ENCODE measurements around the gene PNRC2.

Gene PNRC2

GRCh38 chr1:23936481-23937176 is 23.0 kb upstream of the PNRC2 start:
- Histone ChIP-seq H3K27ac (no peak overlapping the region), H3K4me3 (no peak overlapping the region)

GRCh38 chr1:23947366-23947765 is 12.3 kb upstream of the PNRC2 start:
- no peak overlapping the region for H3K27ac ChIP-seq
- no peak overlapping the region for H3K4me3 ChIP-seq

GRCh38 chr1:23953020-23953419 is 6.6 kb upstream of the PNRC2 start:
- Histone ChIP-seq H3K4me3 (no peak overlapping the region), H3K27ac (no peak overlapping the region)

GRCh38 chr1:23957096-23957495 is 2.5 kb upstream of the PNRC2 start:
- Histone ChIP-seq H3K27ac (peak overlapping the region in 6 of 21 experiments; percentile 5 to 99 (median 49)), H3K4me3 (no peak overlapping the region)

- H3K27ac ChIP-seq, result peak overlapping the region in 19 of 21 experiments; percentile 96 to 100 (median 99)
- H3K4me3 ChIP-seq, result peak overlapping the region in 6 of 7 experiments; percentile 60 to 90 (median 78)
Measured at GRCh38 chr1:23958040-23958809, 1.4 kb upstream of the PNRC2 start.

GRCh38 chr1:23958810-23959460 is 693 bp upstream of the PNRC2 start:
- H3K4me3 ChIP-seq, result peak overlapping the region; percentile 60 to 90 (median 76)

GRCh38 chr1:23960291-23961020 is 828 bp downstream of the PNRC2 start:
- peak overlapping the region; percentile 60 to 90 (median 76) for H3K4me3 ChIP-seq
- peak overlapping the region; percentile 86 to 100 (median 99) for H3K27ac ChIP-seq

More at GRCh38 chr1:23958810-23959460, 693 bp upstream of the PNRC2 start:
- peak overlapping the region; percentile 70 to 100 (median 99) for H3K27ac ChIP-seq

- Histone ChIP-seq H3K27ac (peak overlapping the region in 1 of 21 experiments; percentile 14), H3K4me3 (no peak overlapping the region)
Measured at GRCh38 chr1:23963617-23964234, 4.1 kb downstream of the PNRC2 start.

- H3K27ac ChIP-seq, result peak overlapping the region in 4 of 21 experiments; percentile 6 to 69 (median 17)
Measured at GRCh38 chr1:23964235-23964668, 4.6 kb downstream of the PNRC2 start.

GRCh38 chr1:23964790-23965740 is 5.4 kb downstream of the PNRC2 start:
- Histone ChIP-seq H3K27ac (peak overlapping the region in 5 of 21 experiments; percentile 6 to 69 (median 17)), H3K4me3 (no peak overlapping the region)

More at GRCh38 chr1:23964235-23964668, 4.6 kb downstream of the PNRC2 start:
- H3K4me3 ChIP-seq, result no peak overlapping the region

- Histone ChIP-seq H3K4me3 (no peak overlapping the region), H3K27ac (no peak overlapping the region)
Measured at GRCh38 chr1:23966973-23967493, 7.4 kb downstream of the PNRC2 start.

GRCh38 chr1:23967871-23968270 is 8.2 kb downstream of the PNRC2 start:
- no peak overlapping the region for H3K27ac ChIP-seq
- no peak overlapping the region for H3K4me3 ChIP-seq

- H3K27ac ChIP-seq, result peak overlapping the region in 3 of 21 experiments; percentile 5 to 45 (median 16)
- H3K4me3 ChIP-seq, result no peak overlapping the region
Measured at GRCh38 chr1:23977187-23977853, 17.7 kb downstream of the PNRC2 start.

GRCh38 chr1:23977854-23978191 is 18.2 kb downstream of the PNRC2 start:
- H3K4me3 ChIP-seq, result peak overlapping the region in 1 of 7 experiments; percentile 82
- peak overlapping the region in 3 of 21 experiments; percentile 5 to 56 (median 44) for H3K27ac ChIP-seq

GRCh38 chr1:23978805-23979204 is 19.2 kb downstream of the PNRC2 start:
- Histone ChIP-seq H3K27ac (peak overlapping the region in 11 of 21 experiments; percentile 22 to 100 (median 98)), H3K4me3 (peak overlapping the region; percentile 58 to 97 (median 84))

- Histone ChIP-seq H3K27ac (peak overlapping the region; percentile 88 to 100 (median 97)), H3K4me3 (peak overlapping the region; percentile 58 to 97 (median 84))
Measured at GRCh38 chr1:23979387-23979880, 19.8 kb downstream of the PNRC2 start.
